Esophagus mucosa (tissue), 1 donor: Measurements from ENCODE around the gene TNMD. TPM values are rescaled to one million over a fixed set of nuclear protein-coding genes. Genes with fewer than 3 reads are reported as not detected.

Experiments used
- ATAC-seq: fragments of 200-7000 bp; cut with Tn5 transposase; one replicate; pipeline ENCODE4 v1.9.1; 2020
- total RNA-seq: library from RNA; stranded (reverse); gene quantifications from one replicate; pipeline ENCODE4 v1.2.4, GENCODE V29; 2023
- donor health status: DM: yes; HTN: yes; CAD: no.

TNMD gene
- total RNA-seq, 1 donor from 2014 or later: not detected

DNA sequence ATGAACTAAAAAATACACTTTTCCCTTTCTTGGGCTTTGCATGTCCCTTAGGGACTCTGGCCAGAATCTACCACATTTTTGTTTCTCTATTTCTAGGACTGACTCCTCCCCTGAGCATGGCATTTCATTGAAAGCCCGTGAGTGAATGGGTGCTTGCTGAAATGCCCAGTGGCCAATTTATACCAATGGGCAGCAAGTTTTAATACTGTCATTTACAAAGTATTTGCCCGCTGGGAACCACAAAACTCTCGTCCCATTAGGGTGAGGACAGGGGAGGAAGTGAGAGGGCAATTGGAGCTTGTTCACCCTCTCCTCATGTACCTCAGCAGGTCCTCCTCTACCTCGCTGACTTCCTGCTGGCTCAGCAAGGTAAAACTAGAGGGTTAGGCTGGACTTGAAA lies 60.4 kb downstream of the TNMD start:
- no peak for ATAC-seq

GRCh38 chrX:100647095-100647494 lies 62.4 kb downstream of the TNMD start:
- ATAC-seq: no peak

- ATAC-seq: no peak
These were observed 63.0 kb downstream of the TNMD start for GRCh38 chrX:100647739-100648138.

DNA sequence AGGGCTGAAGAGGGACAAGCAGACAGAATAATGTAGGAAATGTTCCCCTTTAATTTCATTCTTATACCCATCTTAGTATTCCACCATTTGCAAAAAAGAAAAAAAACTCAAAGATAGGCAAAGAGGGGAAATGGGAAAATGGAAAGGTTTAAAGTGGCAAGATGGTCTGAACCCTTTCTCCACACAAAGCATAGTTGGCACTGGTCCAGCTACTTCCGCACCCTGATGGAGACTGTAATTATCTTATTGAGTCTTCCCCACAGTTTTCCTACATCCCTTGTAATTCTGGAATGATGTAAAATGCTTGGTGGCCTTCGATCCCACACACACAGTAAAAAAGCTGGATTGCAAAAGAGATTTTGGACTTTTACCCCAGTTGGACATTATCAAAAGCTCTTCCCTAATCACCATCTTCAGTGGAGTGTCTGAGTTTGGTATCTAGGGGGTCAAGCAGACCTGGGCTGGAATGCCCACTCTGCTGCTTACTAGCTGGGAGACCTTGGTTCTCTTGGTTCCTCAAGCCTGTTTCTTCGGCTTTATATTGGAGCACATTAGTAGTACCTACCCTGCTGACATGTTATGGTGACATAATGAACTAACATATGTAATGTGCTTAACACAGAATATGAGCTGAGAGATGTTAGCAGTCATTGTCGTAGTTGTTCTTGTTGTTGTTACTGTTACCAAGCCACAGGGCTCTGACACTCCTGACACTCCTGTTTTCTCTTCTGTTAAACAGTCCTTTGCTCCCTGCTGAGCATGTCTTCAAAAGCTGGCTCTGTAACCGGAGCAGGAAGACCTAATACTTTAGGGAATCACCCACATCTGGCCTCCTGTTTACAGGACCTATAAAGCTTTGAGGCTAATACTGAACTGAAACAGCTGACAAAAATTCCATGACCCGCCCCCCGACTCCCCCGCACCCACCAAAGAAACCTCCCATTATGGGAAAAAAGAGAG lies 64.0 kb downstream of the TNMD start:
- peak; percentile 34 for ATAC-seq

Other genes starting within 250 kb of the TNMD start
- 0.64 TPM for gene PCDH19, start 174.7 kb upstream of the TNMD start, total RNA-seq
- 36.4 TPM for gene TSPAN6, start 51.9 kb downstream of the TNMD start, total RNA-seq
- 18.9 TPM for gene SRPX2, start 59.3 kb downstream of the TNMD start, total RNA-seq
- gene SYTL4, start 147.2 kb downstream of the TNMD start, total RNA-seq: 2.9 TPM
- gene CSTF2, start 235.5 kb downstream of the TNMD start, total RNA-seq: 22.4 TPM